GM15510 (cell line): ENCODE measurements around the gene TMPRSS9.

Experiments used
- POLR2A ChIP-seq: IDR thresholded peaks from 3 replicates; pipeline ENCODE4 v1.6.1; 2011; ENCODE audit warnings: borderline replicate concordance; ENCODE audit not compliant: insufficient read length; ENCODE audit errors: extremely low read depth

The TMPRSS9 gene

DNA sequence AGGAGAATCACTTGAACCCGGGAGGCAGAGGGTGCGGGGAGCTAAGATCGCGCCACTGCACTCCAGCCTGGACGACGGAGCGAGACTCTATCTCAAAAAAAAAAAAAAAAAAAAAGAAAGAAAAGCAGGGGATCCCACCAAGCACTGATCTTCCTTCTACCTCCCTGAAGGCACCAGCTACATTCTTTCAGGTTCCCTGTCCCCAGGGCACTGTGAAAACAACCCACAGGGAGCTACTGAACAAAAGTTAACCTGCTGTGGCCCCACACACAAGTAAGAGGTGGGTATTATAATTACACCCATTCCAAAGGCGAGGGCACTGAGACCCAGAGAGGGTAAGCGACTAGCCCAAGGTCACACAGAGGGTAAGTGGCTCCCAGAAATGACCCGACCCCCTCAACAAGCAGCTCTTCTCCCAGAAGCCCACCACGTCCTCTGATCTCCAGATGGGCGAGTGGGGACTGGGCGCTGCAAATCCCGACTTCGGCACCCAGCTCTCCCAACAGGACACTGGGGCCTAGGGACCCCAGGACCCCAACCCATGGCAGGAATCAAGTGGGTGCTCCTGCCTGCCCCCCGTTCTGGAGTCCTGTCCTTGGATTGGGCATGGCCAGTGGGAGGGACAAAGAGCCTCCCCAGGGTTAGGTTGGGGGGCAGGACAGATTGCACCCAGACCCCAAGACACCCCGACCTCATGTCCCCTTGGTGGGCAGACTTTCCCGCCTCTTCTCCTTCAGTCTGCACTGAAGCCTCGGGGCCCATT, 94.3 kb downstream of the TMPRSS9 start:
- no peak for TF ChIP-seq POLR2A

DNA sequence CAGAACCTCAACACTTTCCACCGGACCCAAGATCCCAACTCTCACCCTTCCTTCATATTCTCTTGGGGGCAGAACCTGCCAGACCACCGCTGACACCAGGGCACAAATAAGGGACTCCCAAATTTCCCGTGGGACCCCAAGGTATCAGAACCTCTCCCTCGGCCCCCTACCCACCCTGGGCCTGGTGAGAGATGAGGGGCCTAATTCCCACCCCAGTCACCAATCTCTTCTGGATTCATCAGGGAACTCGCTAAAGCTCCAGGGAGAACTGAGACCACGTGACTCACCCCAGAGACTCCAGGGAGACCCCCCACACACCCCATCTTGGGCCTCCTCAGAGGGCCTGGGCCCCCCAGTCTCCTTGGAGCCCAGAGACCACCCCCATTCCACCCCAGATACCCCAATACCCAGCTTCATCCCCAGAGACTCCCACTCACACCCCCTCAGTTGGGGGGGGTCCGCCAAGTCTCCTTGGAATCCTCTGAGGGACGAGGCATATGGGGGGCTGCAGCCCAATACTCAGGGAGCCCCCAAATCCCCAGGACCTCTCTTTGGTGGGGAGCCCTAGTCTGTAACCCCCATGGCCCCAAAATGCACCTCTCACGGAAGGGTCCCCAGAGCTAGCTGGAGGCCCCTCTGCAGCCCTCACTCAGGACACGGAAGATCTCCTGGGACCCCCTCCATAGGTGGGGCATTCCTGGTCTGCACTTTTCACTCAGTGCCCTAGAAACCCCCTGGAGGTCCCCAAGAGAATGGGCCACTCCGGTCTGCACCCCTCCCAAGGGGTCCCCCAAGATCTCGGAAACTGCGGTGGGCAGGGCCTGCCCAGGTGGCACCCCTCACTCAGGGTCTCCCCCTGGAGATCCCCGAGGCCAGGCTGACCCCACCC, 95.1 kb downstream of the TMPRSS9 start:
- no peak for TF ChIP-seq POLR2A

DNA sequence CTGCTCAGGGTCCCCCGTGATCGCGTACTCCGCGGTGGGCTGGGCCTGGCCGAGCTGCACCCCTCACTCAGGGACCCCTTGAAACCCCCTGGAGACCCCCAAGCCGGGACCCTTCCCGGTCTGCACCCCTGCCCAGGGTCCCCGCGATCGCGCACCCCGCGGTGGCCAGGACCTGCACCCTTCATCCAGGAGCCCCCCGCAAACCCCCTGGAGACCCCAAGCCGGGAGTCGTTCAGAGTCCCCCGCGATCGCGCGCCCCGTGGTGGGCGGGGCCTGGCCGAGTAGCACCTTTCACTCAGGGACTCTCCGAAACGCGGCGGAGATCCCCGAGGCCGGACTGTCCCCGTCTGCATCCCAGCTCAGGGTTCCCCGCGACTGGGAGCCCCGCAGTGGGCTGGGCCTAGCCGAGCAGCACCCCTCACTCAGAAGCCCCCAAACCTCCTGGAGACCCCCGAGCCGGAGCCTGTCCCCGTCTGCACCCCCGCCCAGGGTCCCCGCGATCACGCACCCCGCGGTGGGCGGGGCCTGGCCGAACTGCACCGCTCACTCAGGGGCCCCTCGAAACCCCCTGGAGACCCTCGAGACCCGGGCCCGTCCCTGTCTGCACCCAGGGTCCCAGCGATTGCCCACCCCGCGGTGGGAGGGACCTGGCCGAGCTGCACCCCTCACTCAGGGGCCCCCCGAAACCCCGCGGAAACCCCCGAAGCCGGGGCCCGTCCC, 95.9 kb downstream of the TMPRSS9 start:
- TF ChIP-seq POLR2A: peak; percentile 32

DNA sequence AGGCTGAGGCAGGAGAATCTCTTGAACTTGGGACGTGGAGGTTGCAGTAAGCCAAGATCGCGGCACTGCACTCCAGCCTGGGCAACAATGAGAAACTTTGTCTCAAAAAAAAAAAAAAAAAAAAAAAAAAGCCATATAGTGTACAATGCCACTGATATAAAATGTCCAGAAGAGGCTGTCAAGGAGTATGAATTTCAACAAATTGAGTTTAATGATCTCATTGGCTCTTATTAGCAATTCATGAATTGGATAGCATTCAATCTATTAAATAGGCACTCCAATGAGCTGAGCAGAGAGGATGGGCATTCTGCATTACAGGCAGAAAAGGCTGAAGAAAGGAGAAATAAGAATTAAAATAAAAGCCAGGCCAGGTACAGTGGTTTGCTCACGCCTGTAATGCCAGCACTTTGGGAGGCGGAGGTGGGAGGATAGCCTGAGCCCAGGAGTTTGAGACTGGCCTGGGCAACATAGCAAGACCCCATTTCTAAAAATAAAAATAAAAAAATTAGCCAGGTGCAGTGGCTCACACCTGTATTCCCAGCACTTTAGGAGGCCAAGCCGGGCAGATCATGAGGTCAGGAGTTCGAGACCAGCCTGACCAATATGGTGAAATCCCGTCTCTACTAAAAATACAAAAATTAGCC, 97.5 kb downstream of the TMPRSS9 start:
- TF ChIP-seq POLR2A: no peak

DNA sequence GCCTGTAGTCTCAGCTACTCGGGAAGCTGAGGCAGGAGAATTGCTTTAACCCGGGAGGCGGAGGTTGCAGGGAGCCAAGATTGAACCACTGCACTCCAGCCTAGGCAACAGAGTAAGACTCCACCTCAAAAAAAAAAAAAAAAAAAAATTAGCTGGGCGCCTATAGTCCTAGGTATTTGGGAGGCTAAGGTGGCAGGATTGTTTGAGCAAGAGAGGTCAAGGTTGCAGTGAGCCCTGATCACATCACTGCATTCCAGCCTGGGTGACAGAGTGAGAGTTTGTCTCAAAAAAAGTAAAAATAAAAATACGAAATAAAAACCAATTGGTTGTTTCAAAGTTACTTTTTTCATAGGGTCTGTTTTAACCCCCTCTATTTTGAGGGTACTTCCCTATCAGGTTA, 98.0 kb downstream of the TMPRSS9 start:
- no peak for TF ChIP-seq POLR2A

DNA sequence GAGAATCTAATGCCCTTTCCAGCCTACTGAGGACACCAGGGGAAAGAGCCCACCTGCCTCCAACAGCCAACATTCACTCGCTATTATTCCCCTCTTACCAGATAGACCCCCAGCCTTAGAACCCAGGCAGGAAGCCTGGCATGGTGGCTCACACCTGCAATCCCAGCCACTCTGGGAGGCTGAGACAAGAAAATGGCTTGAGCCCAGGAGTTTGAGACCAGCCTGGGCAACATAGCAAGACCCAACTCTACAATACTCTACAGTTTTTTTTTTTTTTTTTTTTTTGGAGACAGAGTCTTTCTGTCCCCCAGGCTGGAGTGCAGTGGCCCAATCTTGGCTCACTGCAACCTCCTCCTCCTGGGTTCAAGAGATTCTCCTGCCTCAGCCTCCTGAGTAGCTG, 100.2 kb downstream of the TMPRSS9 start:
- TF ChIP-seq POLR2A: no peak

DNA sequence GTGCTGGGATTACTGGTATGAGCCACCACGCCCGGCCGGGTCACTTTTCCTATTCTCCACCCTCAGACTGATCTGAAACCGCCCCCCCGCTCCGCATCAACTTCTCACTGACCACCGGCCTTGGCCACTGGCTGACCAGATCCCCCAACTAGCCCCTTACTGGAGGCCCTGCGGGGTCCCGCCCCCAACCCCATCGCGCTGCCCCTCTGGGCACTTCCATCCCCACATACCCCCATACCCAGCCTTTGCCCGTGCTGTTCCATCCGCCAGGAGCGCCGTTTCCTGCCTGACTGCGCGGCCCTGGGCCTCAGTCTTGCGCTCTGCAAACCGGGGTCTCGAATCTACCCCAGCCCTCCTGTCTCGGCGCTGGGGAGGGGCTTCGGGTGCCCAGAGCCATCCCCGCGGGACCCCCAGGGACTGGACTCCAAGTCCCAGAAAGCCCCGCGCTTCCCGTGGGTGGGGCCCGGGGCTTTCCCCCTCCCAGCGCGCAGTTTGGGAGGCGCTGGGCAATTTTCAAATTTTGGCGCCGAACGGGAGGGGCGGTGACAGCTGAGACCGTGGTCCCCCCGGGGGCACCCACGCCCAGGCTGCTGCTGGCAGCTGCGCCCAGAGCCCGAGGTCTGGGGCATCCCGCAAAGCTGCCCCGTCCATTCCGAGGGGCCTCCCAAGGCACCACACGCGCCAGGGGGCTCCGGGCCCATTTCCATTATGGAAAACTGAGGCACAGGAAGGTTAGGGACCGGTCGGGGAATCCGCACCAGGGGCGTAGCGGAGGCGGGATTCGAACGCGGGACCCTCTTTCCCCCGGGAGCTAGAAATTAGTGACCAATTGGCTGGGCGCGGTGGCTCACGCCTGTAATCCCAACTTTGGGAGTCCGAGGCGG, 101.9 kb downstream of the TMPRSS9 start:
- peak; percentile 36 for TF ChIP-seq POLR2A

DNA sequence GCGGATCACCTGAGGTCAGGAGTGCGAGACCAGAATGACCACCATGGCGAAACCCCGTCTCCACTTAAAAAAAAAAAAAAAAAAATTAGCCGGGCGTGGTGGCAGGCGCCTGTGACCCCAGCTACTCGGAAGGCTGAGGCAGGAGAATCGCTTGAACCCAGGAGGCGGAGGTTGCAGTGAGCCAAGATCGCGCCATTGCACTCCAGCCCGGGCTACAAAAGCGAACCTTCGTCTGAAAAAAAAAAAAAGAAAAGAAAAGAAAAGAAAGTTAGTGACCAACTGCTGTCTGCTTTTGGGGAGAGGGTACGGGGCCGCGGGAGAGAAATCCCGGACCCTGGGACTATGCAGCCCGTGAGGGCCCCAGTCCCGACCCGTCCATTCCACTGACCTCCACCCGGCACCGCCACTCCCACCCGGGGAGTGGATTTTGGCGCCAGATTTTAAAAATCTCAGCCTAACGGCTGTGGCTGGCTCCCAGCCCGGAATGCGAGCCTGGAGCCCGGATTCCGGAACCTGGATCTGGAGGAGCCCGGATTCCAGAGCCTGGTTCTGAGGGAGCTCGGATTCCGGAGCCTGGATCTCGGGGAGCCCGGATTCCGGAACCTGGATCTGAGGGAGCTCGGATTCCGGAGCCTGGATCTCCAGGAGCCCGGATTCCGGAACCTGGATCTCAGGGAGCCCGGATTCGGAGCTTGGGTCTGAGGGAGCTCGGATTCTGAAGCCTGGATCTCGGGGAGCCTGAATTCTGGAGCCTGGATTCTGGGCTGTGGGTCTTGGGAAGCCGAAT, 102.8 kb downstream of the TMPRSS9 start:
- no peak for TF ChIP-seq POLR2A

DNA sequence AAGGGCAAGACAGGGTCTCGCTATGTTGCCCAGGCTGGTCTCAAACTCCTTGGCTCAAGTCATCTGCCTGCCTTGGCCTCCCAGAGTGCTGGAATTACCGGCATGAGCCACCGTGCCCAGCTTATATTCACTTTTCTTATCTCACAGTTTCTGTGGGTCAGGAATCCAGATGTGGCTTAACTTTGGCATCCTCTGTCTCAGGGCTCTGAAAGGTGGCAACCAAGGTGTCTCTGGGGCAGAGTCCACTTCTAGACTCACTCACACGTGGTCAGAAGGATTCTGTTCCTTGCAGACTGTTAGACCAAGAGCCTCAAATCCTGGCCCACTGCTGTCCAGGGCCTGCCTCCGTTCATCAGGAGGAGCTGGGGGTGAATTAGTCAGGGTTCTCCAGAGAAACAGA, 104.3 kb downstream of the TMPRSS9 start:
- no peak for TF ChIP-seq POLR2A

DNA sequence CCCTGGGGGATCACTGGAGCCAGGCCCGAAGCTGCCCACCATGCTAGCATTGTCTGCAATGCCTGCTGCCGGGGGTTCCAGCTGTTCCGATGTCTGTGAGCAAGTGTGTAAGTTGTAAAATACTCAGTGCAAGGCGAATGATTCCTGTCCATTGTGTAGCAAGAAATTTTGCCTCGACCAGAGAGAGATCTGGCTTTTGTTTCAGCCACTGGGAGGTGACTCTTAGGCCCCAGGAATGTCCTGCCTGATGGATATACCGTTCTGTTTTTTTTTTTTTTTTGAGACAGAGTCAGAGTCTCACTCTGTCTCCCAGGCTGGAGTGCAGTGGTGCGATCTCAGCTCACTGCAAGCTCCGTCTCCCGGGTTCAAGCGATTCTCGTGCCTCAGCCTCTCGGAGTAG, 108.5 kb downstream of the TMPRSS9 start:
- no peak for TF ChIP-seq POLR2A

DNA sequence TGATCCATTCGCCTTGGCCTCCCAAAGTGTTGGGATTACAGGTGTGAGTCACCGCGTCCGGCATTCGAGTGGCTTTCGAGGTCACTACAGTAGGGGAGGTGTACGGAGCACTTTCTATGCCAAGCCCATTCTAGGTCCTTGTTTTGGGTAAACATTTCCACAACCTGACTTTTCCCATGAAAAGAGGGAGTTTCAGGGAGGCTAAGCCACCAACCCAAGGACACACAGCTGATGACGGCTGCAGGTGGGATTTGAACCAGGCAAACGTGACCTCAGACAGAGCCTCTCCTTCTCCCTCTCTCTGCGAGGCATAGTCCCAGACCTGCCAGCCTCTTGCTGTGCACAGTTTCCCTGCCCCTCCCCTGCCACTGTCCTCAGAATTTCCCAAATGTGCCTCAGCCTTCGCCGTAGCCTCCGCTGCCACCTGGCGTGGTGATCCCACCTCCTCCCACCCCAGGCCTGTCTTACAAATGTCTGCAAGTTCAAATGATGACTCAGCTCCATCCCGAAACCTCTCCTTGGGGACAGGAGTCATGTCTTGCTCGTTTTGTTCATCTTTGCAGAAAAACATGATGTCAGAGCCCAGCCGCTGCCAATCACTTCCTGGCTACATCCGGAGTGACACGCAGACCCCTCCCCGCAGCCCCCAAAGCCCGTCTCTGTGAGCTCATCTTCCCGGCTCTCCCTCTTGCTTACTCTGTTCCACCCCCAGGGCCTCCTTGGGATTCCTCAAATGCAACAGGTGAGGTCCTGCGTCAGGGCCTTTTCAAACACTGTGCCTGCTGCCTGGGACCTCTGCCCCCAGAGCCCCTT, 109.2 kb downstream of the TMPRSS9 start:
- no peak for TF ChIP-seq POLR2A
